ENCODE data around the gene SMCO4.

- TF ChIP-seq CTCF (IDR thresholded peaks at IDR 0.05; ENCODE audit: poor library complexity) (no peak), EZH2 (IDR thresholded peaks at IDR 0.05; ENCODE audit: borderline replicate concordance) (no peak), EZH2phosphoT487 (IDR thresholded peaks at IDR 0.05; ENCODE audit: low read depth, severe bottlenecking, unreplicated experiment) (no peak)
These were observed 36.1 kb upstream of the SMCO4 start for GRCh38 chr11:93579187-93579751.
